GM19240 (cell line): ENCODE results near the gene AOPEP.

ENCODE experiments used
- DNase-seq: peaks from one replicate; pipeline ENCODE4 v3.0.0; 2011; ENCODE audit warnings: low spot score; ENCODE audit not compliant: insufficient read length

Gene AOPEP

GRCh38 chr9:94913550-94913949 is 187.1 kb downstream of the AOPEP start:
- no peak for DNase-seq

DNA sequence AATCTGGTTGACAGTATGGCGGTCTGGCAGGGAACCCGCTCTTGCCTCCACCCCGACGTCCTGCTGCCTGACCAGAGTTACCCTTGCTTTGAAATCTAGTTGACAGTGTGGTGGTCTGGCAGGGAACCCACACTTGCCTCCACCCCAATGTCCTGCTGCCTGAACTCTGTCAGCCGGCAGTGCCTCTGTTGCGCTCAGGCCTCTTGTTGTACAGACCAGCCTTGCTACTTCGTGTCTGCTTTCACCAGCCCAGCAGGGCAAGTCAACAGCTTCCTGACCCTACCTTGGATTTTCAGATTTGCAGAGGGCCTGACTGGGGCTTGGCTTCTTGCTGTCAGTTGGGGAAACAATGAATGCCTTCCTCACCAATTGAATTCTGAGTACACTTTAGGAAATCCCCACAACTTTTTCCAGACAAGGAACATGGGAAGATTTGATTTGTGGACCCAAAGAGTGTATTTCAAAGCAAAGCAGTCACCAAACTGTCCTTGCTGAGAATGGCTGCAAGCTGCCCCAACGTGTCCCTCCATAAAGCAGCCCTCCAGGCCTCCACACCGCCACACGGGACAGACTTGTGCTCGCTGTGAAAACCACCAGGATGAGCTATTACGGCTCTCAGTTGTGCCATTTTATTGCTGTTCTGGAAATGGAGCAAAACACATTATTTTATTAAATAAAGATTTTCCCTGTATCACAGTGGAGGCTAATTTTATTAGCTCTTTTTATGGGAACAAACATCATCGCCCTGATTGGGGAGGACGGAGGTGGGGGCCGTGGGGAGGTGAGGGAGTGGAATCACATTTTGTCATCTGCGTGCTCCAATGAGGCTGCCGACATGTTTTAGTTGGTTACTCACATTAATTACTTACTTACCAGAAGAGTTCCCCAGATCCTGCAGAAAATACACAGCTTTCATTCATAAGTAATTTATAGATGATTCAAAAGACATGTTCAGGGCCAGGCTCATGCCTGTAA is 189.3 kb downstream of the AOPEP start:
- DNase-seq, result no peak

- no peak for DNase-seq
These were observed 190.5 kb downstream of the AOPEP start for GRCh38 chr9:94916956-94917355.

DNA sequence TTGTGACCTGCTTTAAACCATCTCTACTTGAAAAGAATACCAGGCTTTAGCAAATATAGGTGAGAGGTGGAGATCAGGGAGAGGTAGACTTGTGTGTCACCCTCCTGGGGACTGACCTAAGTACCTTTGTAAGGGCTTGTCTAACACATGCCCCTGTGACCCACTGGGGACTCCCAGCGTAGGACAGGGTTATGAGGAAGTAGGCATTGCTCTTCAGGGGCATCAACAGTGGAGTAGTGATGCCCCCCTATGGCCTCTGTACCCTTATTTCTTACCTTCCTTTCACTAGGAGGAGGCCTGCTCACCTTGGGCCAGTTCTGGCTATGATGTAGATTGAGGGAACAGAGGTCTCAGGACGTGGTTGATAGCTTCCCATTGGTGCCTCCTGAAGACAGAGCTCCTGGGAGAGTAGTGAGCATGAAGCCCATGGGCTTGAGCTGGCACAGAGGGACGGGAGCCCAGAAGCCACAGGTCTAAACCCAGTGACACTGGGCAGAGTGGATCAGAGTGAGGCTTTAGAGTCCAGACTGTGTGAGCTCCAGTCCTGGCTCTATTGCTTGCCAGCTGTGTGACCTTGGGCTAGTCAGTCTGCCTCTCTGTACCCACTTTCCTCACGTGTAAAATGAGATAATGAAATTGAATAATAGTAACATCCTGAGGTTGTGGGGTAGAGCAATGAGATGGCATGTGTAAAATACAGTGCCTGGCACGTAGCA is 191.7 kb downstream of the AOPEP start:
- no peak for DNase-seq

DNA sequence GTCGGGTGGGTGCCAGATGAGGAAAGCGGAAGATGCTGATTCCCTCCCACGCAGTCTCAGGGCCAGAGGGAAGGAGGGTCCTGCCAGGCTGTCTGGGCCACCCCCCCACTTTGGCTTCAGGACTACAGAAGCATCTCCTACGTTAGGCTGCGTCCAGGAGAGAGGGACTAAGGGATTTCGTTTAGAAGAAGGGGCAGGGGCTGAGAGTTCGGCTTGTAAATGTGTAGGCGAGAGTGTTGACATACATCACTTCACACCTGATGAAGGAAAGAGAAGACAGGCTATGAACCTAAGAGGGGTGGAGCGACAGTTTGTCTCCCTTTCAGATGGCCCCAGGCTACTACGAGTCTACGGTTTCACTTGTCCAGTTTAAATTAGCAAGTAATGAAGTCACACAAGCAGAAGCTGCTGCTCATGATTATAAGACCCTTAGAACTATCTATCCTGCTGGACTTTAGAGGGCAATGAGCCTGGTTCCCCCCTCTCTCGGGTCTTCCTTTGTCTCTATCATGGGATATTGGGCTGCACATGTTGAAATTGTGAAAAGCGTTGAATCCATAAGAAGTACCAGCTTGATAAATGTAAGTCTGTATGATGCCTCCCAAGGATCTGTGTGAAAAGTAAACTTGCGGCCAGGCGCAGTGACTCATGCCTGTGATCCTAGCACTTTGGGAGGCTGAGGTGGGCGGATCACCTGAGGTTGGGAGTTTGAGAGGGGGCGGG is 193.0 kb downstream of the AOPEP start:
- DNase-seq, result no peak

GRCh38 chr9:94920420-94921091 is 194.1 kb downstream of the AOPEP start:
- no peak for DNase-seq

DNA sequence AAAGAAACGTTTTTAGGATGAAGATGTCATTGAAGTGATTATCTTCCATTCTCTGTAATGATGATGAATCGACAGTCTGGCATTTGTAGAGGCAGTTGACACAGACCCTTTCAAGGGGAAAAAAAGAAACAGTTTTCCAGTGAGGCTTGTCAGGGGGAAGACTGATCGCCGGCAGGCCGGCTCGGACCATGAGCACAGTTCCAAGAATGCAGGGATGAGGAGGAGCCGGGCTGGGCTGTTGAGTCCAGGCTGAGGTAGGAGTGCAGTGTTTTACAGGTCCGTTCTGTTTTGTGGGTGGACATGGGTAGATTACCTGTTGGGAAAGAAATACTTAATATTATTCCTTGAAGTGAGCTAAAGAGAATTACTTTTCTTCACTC is 194.6 kb downstream of the AOPEP start:
- no peak for DNase-seq

DNA sequence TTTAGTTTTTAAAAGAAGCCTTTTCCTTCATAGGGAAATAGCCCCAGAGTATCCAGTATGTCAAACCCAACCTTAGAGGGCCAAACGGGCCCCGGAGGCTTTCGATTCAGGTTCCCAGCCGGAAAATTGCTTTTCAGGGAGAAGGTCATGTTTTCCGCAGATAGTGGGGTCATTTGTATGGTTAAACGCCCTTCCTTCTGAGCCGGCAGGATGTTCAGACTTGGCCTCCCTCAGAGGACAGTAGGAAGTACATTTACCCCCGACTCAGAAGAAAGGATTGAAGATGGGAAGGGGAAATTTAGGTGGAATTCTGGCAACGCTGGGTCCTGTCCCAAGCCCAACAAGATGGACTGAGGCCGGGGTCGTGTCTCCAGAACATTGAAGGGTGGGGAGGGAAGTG is 195.2 kb downstream of the AOPEP start:
- DNase-seq, result no peak

GRCh38 chr9:94922098-94922607 is 195.7 kb downstream of the AOPEP start:
- DNase-seq, result no peak

GRCh38 chr9:94922691-94923107 is 196.2 kb downstream of the AOPEP start:
- DNase-seq, result no peak

DNA sequence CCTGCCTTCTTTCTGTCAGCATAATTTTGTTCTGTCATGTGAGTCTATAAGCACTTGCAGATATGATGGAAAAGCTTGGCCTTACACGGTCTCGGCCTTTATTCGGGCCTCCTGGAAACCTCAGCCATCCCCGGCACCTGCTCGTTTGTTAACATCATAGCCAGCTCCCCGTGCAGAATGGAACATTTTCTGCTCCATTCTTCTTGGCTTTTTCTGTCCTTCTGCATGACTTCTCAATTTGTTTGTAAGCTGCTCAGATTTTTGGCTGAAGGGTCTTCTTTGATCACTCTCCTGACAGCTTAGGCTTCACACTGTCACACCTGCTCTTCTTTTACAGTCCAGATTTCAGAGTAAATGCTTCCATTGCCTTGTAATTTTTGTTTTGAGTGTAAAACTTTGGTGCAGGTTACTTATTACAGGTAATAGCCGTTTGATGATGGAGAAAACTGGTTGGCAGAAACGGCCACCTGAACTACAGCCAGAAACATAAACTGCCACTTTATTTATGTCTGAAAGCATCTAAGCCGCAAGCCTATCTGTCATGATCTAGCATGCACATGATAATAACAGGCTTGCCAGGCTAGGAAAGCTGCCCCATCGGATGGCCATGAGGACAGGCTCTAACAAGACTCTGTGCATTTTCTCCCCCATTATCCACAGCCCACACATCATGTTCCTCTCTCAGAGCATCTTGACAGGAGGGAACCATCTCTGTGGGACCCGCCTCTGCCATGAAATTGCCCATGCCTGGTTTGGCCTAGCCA is 197.0 kb downstream of the AOPEP start:
- no peak for DNase-seq

DNA sequence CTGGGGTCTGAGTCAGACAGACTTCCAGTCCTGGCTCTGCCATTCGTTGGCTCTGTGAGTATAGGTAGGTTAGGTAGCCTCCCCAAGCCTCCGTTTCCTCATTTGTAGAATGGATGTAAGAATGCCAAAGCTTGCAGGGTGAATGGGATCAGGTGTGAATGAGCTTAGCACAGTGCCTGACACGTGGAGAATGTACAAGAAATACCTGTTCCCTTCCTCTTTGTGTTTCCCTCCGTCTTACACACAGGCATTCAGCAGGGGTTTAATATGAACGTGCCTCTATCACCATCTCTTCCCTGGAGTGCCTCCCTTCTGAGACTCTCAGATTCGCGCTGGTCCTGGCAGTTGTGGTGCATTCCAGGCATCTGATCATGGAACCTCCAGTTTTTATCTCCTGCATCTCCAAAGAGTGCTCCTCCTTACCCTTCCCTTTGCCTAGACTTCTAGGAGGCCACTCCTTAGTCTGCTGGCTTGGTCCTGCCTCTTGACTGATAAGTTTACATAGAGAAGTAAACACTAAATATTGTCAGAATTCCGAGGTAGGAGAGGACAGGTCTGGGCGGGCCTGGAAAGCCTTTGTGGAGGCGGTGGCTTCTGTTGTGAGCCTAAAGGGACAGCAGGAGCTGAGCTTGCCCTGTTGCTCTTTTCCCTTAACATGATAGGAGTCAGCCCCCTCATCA is 199.4 kb downstream of the AOPEP start:
- no peak for DNase-seq

DNA sequence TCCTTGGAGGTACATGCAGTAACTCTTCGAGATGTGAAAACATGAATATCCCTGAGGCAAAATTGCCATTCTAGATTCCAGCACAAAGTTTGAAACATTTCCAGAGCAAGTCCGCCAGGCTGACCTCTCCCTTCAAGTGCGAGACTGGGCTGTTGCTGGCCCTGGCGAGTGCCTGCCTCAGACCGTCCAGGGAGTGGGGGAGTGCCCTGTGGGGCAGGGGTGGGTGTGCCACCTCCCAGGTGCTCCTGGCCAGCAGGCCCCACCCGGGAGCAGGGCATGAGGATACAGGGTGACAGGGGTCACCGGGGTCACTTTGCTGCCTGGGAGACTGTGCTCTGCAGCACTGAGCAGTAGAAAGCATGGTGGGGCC is 199.9 kb downstream of the AOPEP start:
- DNase-seq, result no peak

DNA sequence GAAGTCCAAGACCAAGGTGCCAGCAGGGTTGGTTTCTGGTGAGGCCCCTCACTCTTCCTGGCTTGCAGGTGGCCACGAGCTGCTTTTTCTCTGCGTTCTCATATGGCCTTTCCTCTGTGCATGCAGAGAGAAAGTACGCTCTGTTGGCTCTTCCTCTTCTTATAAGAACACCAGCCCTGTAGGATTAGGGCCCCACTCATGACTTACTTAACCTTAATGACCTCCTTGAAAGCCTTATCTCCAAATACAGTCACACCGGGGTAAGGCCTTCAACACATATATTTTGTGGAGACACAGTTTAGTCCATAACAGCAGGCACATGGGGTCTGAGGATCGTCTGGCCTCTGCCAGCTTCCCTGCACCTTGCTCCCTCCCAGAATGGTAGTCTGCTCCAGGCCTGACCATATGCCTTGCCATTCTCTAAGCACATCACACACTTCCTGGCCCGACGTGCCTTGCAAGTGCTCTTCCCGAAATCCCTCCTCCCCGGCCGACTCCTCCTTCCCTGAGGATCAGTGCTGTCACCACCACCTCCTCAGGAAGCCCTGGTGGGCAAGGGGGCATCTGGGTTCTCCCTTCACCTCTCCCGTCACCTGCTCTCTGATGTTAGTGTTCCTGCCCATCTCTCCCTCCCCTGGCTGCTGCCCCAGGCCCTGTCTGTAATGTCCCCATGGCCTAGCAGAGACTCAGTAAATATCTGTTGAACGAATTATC is 200.7 kb downstream of the AOPEP start:
- DNase-seq, result no peak

DNA sequence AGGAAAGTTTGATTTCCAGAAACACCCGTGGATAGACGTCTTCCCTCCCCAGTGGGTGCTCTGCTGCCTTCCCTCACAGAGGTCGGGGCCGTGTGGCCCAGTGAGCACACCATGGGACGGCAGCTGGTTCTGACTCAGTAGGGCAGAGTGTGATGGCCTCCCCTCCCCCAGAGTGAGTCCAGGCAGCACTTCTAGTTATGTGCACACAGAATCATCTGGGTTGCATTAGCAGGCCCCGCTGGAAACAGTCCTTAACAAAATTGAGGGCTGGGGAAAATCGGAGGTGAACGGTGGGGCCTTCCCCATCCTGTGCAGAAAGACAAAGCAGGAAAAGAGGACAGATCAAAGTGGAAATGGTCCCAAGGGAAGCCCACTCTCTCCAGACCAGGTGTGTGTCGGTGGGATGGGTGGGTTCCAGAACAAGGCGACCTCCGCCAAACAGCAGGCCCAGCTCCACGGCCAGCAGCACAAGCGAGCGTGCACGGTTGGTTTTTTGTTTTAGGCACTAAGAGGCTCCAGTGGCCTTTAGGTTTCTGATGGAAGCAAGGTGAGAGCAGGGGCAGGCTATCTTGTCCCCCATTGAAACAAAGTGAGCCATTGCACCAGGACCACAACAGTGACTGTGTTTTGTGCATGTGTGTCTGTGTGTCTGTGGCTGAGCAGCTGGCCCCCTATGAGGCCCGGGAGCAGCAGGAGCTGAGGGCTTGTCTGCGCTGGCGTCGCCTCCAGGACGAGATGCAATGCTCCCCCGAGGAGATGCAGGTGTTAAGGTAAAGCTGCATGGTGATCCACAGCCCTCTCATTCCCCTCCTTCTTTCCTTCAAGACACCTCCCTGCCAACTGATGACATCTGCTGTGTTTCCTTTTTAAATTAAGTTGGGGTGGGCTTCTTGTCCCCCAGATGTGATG is 201.5 kb downstream of the AOPEP start:
- no peak for DNase-seq

- no peak for DNase-seq
These were observed 202.3 kb downstream of the AOPEP start for GRCh38 chr9:94928691-94929368.

DNA sequence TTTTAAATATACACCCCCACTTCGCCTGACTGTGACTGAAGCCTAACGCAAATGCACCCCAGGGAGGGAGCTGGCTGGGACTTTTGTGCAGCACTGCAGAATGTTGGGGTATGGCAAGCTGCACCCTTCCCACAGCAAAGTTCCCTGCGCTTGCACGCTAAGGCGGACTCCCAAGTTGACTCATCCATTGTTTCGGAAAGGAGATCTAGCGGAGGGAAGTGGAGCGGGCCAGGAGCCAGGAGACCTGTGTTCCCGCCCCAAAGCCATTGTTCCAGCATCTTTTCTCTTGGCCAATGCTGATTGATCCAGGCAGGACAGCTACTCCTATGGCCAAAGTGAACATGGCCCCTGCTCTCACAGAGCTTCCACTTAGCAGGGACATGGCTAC is 202.9 kb downstream of the AOPEP start:
- no peak for DNase-seq
